ENCODE data around the gene FGF7.

DNA sequence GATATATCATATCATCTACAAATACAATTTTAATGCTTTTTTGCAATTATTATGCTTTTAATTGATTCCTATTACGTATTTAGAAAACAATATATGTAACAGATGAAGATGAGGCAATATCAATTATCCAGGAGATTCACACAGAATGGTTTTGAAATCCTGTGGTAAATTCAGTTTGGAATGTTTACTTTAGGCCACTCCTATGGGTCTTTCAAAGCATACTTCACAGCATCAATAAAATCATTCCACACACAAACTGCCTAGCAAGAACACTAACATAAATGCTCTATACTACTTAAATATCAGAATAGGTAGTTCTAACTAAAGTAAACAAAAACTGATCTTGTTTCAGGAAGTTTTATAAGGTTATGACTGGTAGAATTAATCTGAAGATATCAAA, 107.0 kb downstream of the FGF7 start:
- TF ChIP-seq POLR2A (IDR thresholded peaks at IDR 0.05) (no peak), EP300 (IDR thresholded peaks at IDR 0.05) (no peak)
- TF ChIP-seq, protein P1, sequence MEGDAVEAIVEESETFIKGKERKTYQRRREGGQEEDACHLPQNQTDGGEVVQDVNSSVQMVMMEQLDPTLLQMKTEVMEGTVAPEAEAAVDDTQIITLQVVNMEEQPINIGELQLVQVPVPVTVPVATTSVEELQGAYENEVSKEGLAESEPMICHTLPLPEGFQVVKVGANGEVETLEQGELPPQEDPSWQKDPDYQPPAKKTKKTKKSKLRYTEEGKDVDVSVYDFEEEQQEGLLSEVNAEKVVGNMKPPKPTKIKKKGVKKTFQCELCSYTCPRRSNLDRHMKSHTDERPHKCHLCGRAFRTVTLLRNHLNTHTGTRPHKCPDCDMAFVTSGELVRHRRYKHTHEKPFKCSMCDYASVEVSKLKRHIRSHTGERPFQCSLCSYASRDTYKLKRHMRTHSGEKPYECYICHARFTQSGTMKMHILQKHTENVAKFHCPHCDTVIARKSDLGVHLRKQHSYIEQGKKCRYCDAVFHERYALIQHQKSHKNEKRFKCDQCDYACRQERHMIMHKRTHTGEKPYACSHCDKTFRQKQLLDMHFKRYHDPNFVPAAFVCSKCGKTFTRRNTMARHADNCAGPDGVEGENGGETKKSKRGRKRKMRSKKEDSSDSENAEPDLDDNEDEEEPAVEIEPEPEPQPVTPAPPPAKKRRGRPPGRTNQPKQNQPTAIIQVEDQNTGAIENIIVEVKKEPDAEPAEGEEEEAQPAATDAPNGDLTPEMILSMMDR (IDR thresholded peaks at IDR 0.05), result no peak
